Thyroid gland (tissue), 4 donors: ENCODE results near the gene MANSC1. TPM values are rescaled to one million over a fixed set of nuclear protein-coding genes. Genes with fewer than 3 reads are reported as not detected.

ENCODE experiments used
- DNase-seq, 2 donors: peaks; one replicate each; pipeline ENCODE4 v3.0.0-alpha.2; 2019
- H3K27ac ChIP-seq, 3 donors: fragments of 200-600 bp; sonication (generic); 1 replicate in 2 of 3; 2 replicates in 1 of 3; pipeline ENCODE4 v1.5.1; 2016 to 2019; ENCODE audit warnings: mild to moderate bottlenecking in 1 of 3, moderate library complexity in 1 of 3
- H3K27me3 ChIP-seq: fragments of 200-600 bp; sonication (generic); one replicate; pipeline ENCODE4 v1.5.1; 2019
- H3K36me3 ChIP-seq, 2 donors: fragments of 200-600 bp; sonication (generic); one replicate each; pipeline ENCODE4 v1.5.1; 2016 to 2019
- H3K4me1 ChIP-seq, 2 donors: fragments of 200-600 bp; sonication (generic); one replicate each; pipeline ENCODE4 v1.5.1; 2017 to 2019
- H3K4me3 ChIP-seq, 3 donors: fragments of 200-600 bp; sonication (generic); replicated peaks in 1 of 3; 1 replicate in 2 of 3; 2 replicates in 1 of 3; pipeline ENCODE4 v1.5.1; 2016; ENCODE audit warnings: mild to moderate bottlenecking in 1 of 3
- H3K9me3 ChIP-seq: fragments of 200-600 bp; sonication (generic); one replicate; pipeline ENCODE4 v1.5.1; 2017
- POLR2A ChIP-seq, 2 donors: fragments of 450-650 bp; IDR thresholded peaks; one replicate each; pipeline ENCODE4 v1.6.1; 2017; ENCODE audit warnings: antibody characterized with exemption in 2 of 2, mild to moderate bottlenecking in 2 of 2, moderate library complexity in 1 of 2
- WGBS, 2 donors: methylation state at CpG; one replicate each; pipeline ENCODE4 v1.1.5; 2017; 5-methylcytosine and 5-hydroxymethylcytosine counted together
- intact Hi-C: fragments of 100-400 bp; cut with DNase I; formaldehyde crosslinking; loops from one replicate; pipeline ENCODE4 v1.15.1; 2023
- total RNA-seq, 4 donors: library from RNA; depleted of rRNA; stranded (reverse); fragments of >200 nt; gene quantifications; one replicate each; pipeline ENCODE4 v1.2.3, GENCODE V29; 2016
- TF ChIP-seq, protein P1 (sequence below), 6 experiments: fragments of 200-600 bp in 3 of 6; fragments of 450-650 bp in 3 of 6; sonication (generic) in 3 of 6; IDR thresholded peaks; one replicate each; pipeline ENCODE4 v1.5.1; 2016 to 2019; ENCODE audit warnings: antibody characterized with exemption in 6 of 6, mild to moderate bottlenecking in 2 of 6, inconsistent platforms in 1 of 6, moderate library complexity in 1 of 6

MANSC1 gene
- total RNA-seq, 4 donors from 2014 or later: 15.3 to 59.0 (median 37.5) TPM

DNA sequence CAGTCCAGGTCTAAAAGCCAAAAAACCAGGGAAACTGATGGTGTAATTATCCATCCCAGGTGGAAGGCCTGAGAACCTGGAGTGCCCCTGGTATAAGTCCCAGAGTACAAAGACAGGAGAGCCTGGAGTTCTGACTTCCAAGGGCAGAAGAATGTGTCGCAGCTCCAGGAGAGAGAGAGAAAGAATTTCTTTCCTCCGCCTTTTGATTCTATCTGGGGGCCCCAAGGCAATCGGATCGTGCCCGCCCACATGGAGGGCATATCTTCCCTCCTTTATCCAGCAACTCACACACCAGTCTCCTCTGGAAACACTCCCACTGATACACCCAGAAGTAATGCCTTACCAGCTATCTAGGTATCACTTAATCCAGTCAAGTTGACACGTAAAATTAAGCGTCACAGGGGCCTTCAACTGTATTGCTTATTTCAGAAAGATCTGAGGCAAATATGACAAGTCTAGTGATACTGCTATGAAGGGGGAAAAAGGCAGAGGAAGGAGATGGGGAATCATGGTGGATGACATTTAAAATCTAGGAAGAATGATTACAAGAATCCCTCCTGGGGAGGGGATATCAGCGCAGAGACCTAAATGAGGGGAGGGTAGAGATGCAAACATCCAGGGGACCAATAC is 52.7 kb downstream of the MANSC1 start:
- Histone ChIP-seq H3K4me1 (no peaks in the 10 kb centered on the region), H3K9me3 (no peaks in the 10 kb centered on the region), H3K27me3 (no peaks in the 10 kb centered on the region), H3K36me3 (no peaks in the 10 kb centered on the region), H3K4me3 (no peak overlapping the region), H3K27ac (no peak overlapping the region)
- intact Hi-C loops: no loop called here
- TF ChIP-seq, protein P1, sequence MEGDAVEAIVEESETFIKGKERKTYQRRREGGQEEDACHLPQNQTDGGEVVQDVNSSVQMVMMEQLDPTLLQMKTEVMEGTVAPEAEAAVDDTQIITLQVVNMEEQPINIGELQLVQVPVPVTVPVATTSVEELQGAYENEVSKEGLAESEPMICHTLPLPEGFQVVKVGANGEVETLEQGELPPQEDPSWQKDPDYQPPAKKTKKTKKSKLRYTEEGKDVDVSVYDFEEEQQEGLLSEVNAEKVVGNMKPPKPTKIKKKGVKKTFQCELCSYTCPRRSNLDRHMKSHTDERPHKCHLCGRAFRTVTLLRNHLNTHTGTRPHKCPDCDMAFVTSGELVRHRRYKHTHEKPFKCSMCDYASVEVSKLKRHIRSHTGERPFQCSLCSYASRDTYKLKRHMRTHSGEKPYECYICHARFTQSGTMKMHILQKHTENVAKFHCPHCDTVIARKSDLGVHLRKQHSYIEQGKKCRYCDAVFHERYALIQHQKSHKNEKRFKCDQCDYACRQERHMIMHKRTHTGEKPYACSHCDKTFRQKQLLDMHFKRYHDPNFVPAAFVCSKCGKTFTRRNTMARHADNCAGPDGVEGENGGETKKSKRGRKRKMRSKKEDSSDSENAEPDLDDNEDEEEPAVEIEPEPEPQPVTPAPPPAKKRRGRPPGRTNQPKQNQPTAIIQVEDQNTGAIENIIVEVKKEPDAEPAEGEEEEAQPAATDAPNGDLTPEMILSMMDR (IDR thresholded peaks at IDR 0.05): no peak
- no peak for TF ChIP-seq POLR2A (IDR thresholded peaks at IDR 0.05)
- DNase-seq: no peak
- WGBS, 2 donors: 82 to 88% methylated on average over 8 of the region's 8 CpGs

DNA sequence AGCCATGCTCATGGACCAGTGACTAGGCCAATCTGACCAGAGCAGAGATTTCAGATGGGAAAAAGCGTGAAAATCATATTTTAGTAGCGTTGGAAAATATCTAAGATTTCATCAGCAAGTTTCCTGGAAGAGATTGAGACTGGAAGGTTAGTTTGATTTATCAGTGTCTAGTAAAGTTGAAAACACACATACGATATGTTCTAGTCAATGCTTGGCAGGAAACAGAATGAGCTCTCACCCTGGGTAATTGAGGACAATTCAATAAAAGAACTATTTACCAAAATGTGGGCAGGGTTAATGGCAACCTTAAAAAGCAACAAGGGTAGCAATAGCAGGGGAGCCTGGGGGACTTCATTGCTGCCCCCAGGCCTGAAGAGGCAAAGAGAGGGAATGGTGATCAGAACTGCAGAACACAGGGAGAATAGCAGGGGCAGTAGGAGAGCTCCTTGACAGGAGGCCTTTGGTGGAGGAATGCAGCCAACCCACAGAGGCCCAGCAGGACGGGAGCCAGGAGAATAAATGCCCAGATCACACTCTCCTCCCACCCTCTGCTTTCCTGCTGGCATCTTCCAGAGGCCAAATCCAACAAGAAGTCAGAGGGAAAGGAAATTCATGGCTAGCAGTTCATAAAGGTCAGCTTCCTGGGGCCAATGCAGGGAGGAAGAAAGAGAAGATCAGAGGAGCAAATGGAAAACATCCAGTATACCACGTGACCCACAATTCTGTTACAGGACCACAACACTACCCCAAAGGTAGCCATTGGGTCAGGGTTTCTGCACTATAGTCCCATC is 55.6 kb downstream of the MANSC1 start:
- H3K36me3 ChIP-seq: no peaks in the 10 kb centered on the region
- DNase-seq: peak in 1 of 2 donors; percentile 13
- TF ChIP-seq, protein P1 (IDR thresholded peaks at IDR 0.05): no peak
- TF ChIP-seq POLR2A (IDR thresholded peaks at IDR 0.05): no peak
- H3K4me3 ChIP-seq: no peak overlapping the region
- H3K27ac ChIP-seq: no peak overlapping the region
- no peaks in the 10 kb centered on the region for H3K9me3 ChIP-seq
- H3K27me3 ChIP-seq: no peaks in the 10 kb centered on the region
- no peaks in the 10 kb centered on the region for H3K4me1 ChIP-seq
- intact Hi-C loops: no loop called here
- 72% methylated on average over 5 of the region's 5 CpGs for WGBS, 2 donors

DNA sequence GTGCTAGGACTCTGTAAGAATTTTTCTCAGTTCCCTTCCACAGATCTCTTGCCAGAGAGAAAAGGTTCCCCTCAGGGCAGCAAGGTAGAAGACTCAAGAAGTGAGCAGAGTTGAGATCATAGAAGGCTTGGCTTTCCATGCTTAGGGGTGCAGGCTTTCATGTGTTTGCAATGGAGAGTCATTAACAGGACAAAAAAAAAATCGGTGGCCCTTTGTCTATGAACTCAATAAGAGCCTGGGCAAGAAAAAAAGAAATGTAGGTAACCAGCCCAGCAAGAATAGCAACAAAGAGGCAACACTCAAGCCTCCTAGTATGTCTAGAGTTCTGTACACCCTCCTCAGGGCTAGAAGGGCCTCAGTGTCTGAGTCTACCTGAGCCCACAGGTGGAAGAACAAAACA is 59.8 kb downstream of the MANSC1 start:
- DNase-seq: no peak
- H3K36me3 ChIP-seq: no peaks in the 10 kb centered on the region
- H3K27me3 ChIP-seq: no peaks in the 10 kb centered on the region
- intact Hi-C loops: no loop called here
- no peak for TF ChIP-seq POLR2A (IDR thresholded peaks at IDR 0.05)
- TF ChIP-seq, protein P1 (IDR thresholded peaks at IDR 0.05): no peak
- H3K9me3 ChIP-seq: no peaks in the 10 kb centered on the region
- H3K4me3 ChIP-seq: no peak overlapping the region
- no peak overlapping the region for H3K27ac ChIP-seq
- WGBS, 2 donors: 58 to 67% methylated on average over 1 of the region's 1 CpG
- no peaks in the 10 kb centered on the region for H3K4me1 ChIP-seq

DNA sequence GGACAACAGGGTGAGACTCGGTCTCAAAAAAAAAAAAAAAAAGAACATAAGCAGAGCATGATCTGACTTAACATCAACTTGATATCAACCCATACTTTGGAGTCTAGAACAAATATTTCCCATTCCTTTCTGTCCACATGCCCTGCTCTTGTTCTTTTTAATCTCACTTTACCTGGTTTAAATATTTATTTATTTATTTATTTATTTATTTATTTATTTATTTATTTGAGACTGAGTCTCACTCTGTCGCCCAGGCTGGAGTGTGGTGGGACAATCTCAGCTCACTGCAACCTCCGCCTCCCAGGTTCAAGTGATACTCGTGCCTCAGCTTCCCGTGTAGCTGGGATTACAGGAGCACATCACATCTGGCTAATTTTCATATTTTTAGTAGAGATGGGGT is 63.6 kb downstream of the MANSC1 start:
- intact Hi-C loops: no loop called here
- Histone ChIP-seq H3K4me3 (no peak overlapping the region), H3K9me3 (no peaks in the 10 kb centered on the region), H3K27me3 (no peaks in the 10 kb centered on the region), H3K36me3 (no peaks in the 10 kb centered on the region), H3K27ac (no peak overlapping the region), H3K4me1 (peaks cover 5% of the 10 kb centered on the region in 2 donors)
- 94 to 97% methylated on average over 5 of the region's 5 CpGs for WGBS, 2 donors
- DNase-seq: no peak
- no peak for TF ChIP-seq POLR2A (IDR thresholded peaks at IDR 0.05)
- TF ChIP-seq, protein P1 (IDR thresholded peaks at IDR 0.05): no peak
